Loucy (cell line): ENCODE measurements around the gene EREG.

ENCODE experiments used
- EZH2phosphoT487 ChIP-seq: fragments of 200-600 bp; IDR thresholded peaks from 2 replicates; pipeline ENCODE4 v1.6.1; 2018; ENCODE audit warnings: antibody characterized with exemption, mild to moderate bottlenecking, moderate library complexity, borderline replicate concordance
- TF ChIP-seq, protein P1 (sequence below): fragments of 200-600 bp; sonication (generic); conservative IDR thresholded peaks from 2 replicates; pipeline ENCODE4 v1.5.1; 2014; ENCODE audit warnings: mild to moderate bottlenecking, antibody characterized with exemption, low read length

- TF ChIP-seq, protein P1, sequence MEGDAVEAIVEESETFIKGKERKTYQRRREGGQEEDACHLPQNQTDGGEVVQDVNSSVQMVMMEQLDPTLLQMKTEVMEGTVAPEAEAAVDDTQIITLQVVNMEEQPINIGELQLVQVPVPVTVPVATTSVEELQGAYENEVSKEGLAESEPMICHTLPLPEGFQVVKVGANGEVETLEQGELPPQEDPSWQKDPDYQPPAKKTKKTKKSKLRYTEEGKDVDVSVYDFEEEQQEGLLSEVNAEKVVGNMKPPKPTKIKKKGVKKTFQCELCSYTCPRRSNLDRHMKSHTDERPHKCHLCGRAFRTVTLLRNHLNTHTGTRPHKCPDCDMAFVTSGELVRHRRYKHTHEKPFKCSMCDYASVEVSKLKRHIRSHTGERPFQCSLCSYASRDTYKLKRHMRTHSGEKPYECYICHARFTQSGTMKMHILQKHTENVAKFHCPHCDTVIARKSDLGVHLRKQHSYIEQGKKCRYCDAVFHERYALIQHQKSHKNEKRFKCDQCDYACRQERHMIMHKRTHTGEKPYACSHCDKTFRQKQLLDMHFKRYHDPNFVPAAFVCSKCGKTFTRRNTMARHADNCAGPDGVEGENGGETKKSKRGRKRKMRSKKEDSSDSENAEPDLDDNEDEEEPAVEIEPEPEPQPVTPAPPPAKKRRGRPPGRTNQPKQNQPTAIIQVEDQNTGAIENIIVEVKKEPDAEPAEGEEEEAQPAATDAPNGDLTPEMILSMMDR, result no peak
- no peak for TF ChIP-seq EZH2phosphoT487
These were observed 48.3 kb downstream of the EREG start for GRCh38 chr4:74413265-74413664.
